HEK293 (cell line): ENCODE measurements around the gene KIF21A.

Source experiments
- BCL6B ChIP-seq: fragments of 450-650 bp; formaldehyde crosslinking; IDR thresholded peaks from 2 replicates; pipeline ENCODE4 v1.5.1; 2017; ENCODE audit warnings: missing biosample characterization, missing genetic modification characterization
- CTCF ChIP-seq: fragments of 450-650 bp; formaldehyde crosslinking; IDR thresholded peaks from 2 replicates; pipeline ENCODE4 v1.5.1; 2016; ENCODE audit warnings: missing biosample characterization, missing genetic modification characterization
- GLIS1 ChIP-seq: fragments of 450-650 bp; formaldehyde crosslinking; IDR thresholded peaks from 2 replicates; pipeline ENCODE4 v1.5.1; 2016; ENCODE audit warnings: missing biosample characterization, missing genetic modification characterization
- KLF17 ChIP-seq: fragments of 450-650 bp; formaldehyde crosslinking; IDR thresholded peaks from 2 replicates; pipeline ENCODE4 v1.5.1; 2016; ENCODE audit warnings: missing biosample characterization, missing genetic modification characterization
- SETDB1 ChIP-seq: IDR thresholded peaks from one replicate; pipeline ENCODE4 v1.6.1; 2017; ENCODE audit warnings: mild to moderate bottlenecking, low read length, moderate library complexity, mixed read lengths; ENCODE audit not compliant: insufficient read length
- ZBTB1 ChIP-seq: fragments of 450-650 bp; formaldehyde crosslinking; IDR thresholded peaks from 2 replicates; pipeline ENCODE4 v1.5.1; 2016; ENCODE audit warnings: missing biosample characterization, missing genetic modification characterization
- ZBTB26 ChIP-seq: fragments of 450-650 bp; formaldehyde crosslinking; optimal IDR thresholded peaks from 2 replicates; pipeline ENCODE3; 2016; ENCODE audit warnings: missing biosample characterization, mild to moderate bottlenecking, missing genetic modification characterization
- ZNF274 ChIP-seq, 2 experiments: fragments of 200-500 bp in 1 of 2; fragments of 450-650 bp in 1 of 2; sonication (Bioruptor generic) in 1 of 2; formaldehyde crosslinking in 1 of 2; IDR thresholded peaks; 2 replicates each; pipeline versions ENCODE4 v1.5.1 to v1.6.1; 2014 to 2016; ENCODE audit warnings: borderline replicate concordance in 1 of 2, inconsistent platforms in 1 of 2, low read length in 1 of 2, missing biosample characterization in 1 of 2, missing genetic modification characterization in 1 of 2
- ZNF398 ChIP-seq: fragments of 450-650 bp; formaldehyde crosslinking; IDR thresholded peaks from 2 replicates; pipeline ENCODE4 v1.5.1; 2017; ENCODE audit warnings: missing biosample characterization, missing genetic modification characterization
- ZNF596 ChIP-seq: fragments of 450-650 bp; IDR thresholded peaks from 2 replicates; pipeline ENCODE4 v1.5.0; 2018; ENCODE audit warnings: missing biosample characterization, mild to moderate bottlenecking, missing genetic modification characterization, moderate library complexity
- ZNF76 ChIP-seq: fragments of 450-650 bp; formaldehyde crosslinking; IDR thresholded peaks from 2 replicates; pipeline ENCODE4; 2016; ENCODE audit warnings: low read depth, missing biosample characterization, missing genetic modification characterization, borderline replicate concordance
- ZNF777 ChIP-seq: fragments of 450-650 bp; formaldehyde crosslinking; IDR thresholded peaks from 2 replicates; pipeline ENCODE4 v1.5.1; 2017; ENCODE audit warnings: missing biosample characterization, missing genetic modification characterization, borderline replicate concordance

GRCh38 chr12:39329876-39330275 is 113.0 kb downstream of the KIF21A start:
- TF ChIP-seq ZNF76 (tag by site-specific recombination): no peak
- no peak for TF ChIP-seq CTCF (tag by site-specific recombination)
- TF ChIP-seq BCL6B (tag by site-specific recombination): no peak
- no peak for TF ChIP-seq ZBTB1
- no peak for TF ChIP-seq ZBTB26 (tag by site-specific recombination)
- no peak for TF ChIP-seq ZNF596 (tag by site-specific recombination)
- no peak for TF ChIP-seq ZNF398 (tag by site-specific recombination)
- no peak for TF ChIP-seq ZNF777 (tag by site-specific recombination)
- TF ChIP-seq GLIS1: no peak
- TF ChIP-seq ZNF274 (IDR thresholded peaks at IDR 0.05; ENCODE audit: low read length): no peak
- TF ChIP-seq ZNF274 (tag by site-specific recombination; IDR thresholded peaks at IDR 0.05; ENCODE audit: borderline replicate concordance): no peak
- no peak for TF ChIP-seq SETDB1
- no peak for TF ChIP-seq KLF17 (tag by site-specific recombination)
